Measurements from ENCODE around the gene RADIL. TPM values are rescaled to one million over a fixed set of nuclear protein-coding genes. Genes with fewer than 3 reads are reported as not detected.

RADIL gene
- total RNA-seq, 1 experiment from 2014 or later, result 5.0 TPM

DNA sequence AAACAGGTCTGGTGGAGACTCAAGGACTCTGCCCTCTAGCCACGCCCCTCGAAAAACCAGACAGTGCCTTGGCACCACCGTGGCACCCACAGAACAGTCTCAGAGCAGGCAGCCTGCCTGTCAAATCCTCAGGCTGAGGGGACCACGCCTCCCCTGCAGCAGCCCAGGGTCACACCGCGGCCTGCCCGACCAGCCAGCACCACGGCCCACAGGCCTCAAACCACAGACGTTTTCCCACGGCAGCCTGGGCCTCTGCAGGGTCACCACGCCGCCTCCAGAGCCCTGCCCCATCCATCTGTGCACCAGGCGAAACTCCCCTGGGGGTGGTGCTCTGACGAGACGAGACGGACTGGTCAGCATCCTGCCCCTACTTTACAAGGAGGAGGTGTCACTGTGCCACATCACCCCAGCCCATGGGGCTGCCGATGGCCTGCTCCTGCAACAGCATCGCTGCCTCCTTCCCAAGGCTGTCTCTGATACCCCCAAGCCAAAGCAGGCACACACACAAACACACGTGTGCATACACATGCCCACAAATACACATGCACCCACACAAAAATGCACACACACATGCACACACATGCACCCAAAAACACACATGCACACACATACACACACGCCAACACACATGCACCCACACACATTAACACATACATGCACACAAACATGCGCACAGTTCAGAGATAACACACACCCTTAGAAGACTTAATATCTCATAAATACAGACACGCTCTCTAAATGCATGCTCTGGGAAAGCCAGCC, 46.3 kb downstream of the RADIL start:
- CTCF ChIA-PET, result no interaction called here
- no peak for DNase-seq (ENCODE audit: low spot score)
- Histone ChIP-seq H3K27ac (ENCODE audit: low read depth, low read length, poor library complexity, severe bottlenecking) (no peak overlapping the region), H3K4me3 (ENCODE audit: low read depth, low read length, poor library complexity, severe bottlenecking) (no peak overlapping the region), H3K9me3 (ENCODE audit: low read depth, low read length, poor library complexity, severe bottlenecking) (no peaks in the 10 kb centered on the region), H3K4me1 (ENCODE audit: insufficient read depth, low read length, poor library complexity, severe bottlenecking) (no peaks in the 10 kb centered on the region), H3K27me3 (replicated peaks; ENCODE audit: insufficient read depth, low read depth, low read length, poor library complexity) (no peaks in the 10 kb centered on the region), H3K36me3 (ENCODE audit: insufficient read depth, low read length, poor library complexity, severe bottlenecking) (no peaks in the 10 kb centered on the region)
- TF ChIP-seq EZH2 (IDR thresholded peaks at IDR 0.05; ENCODE audit: borderline replicate concordance, low read depth, low read length, poor library complexity, severe bottlenecking), result no peak
- TF ChIP-seq, protein P1, sequence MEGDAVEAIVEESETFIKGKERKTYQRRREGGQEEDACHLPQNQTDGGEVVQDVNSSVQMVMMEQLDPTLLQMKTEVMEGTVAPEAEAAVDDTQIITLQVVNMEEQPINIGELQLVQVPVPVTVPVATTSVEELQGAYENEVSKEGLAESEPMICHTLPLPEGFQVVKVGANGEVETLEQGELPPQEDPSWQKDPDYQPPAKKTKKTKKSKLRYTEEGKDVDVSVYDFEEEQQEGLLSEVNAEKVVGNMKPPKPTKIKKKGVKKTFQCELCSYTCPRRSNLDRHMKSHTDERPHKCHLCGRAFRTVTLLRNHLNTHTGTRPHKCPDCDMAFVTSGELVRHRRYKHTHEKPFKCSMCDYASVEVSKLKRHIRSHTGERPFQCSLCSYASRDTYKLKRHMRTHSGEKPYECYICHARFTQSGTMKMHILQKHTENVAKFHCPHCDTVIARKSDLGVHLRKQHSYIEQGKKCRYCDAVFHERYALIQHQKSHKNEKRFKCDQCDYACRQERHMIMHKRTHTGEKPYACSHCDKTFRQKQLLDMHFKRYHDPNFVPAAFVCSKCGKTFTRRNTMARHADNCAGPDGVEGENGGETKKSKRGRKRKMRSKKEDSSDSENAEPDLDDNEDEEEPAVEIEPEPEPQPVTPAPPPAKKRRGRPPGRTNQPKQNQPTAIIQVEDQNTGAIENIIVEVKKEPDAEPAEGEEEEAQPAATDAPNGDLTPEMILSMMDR (conservative IDR thresholded peaks at IDR 0.05; ENCODE audit: low read depth, low read length), result no peak
- no TSS peak for BruUV-seq (replicated peaks)
- POLR2A ChIA-PET (ENCODE audit: low non-redundant PET), result no interaction called here
- intact Hi-C loops (cut with micrococcal nuclease; ENCODE audit: unreplicated experiment), result no loop called here

DNA sequence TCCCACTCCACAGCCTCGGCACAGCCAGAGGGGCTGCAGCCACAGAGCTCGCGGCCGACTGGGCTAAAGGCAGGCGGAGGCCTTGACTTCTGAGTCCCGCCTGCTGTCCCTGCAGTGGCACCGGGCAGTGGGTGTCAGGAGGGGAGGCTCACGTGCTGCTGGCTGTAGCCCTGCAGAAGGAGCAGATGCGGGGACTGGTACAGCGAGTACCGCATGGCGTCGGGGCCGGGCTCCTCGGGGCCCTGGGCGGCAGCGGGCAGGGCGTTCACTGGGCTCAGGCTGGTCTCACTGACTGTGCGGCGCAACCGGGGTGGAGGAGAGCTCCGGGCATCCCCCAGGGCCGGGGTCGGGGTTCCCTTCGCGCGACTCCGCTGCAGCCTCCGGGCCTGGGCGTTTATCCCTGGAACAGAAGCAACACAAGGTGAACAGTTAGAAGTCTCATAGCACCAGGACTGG, 47.3 kb downstream of the RADIL start:
- TF ChIP-seq, protein P1 (conservative IDR thresholded peaks at IDR 0.05; ENCODE audit: low read depth, low read length), result no peak
- no peak for TF ChIP-seq EZH2 (IDR thresholded peaks at IDR 0.05; ENCODE audit: borderline replicate concordance, low read depth, low read length, poor library complexity, severe bottlenecking)
- ChIA-PET CTCF (no interaction called here), POLR2A (ENCODE audit: low non-redundant PET) (no interaction called here)
- Histone ChIP-seq H3K27ac (ENCODE audit: low read depth, low read length, poor library complexity, severe bottlenecking) (no peak overlapping the region), H3K36me3 (ENCODE audit: insufficient read depth, low read length, poor library complexity, severe bottlenecking) (no peaks in the 10 kb centered on the region), H3K4me1 (ENCODE audit: insufficient read depth, low read length, poor library complexity, severe bottlenecking) (no peaks in the 10 kb centered on the region), H3K27me3 (replicated peaks; ENCODE audit: insufficient read depth, low read depth, low read length, poor library complexity) (no peaks in the 10 kb centered on the region), H3K9me3 (ENCODE audit: low read depth, low read length, poor library complexity, severe bottlenecking) (no peaks in the 10 kb centered on the region), H3K4me3 (ENCODE audit: low read depth, low read length, poor library complexity, severe bottlenecking) (no peak overlapping the region)
- intact Hi-C loops (cut with micrococcal nuclease; ENCODE audit: unreplicated experiment), result no loop called here
- DNase-seq (ENCODE audit: low spot score), result no peak
- no TSS peak for BruUV-seq (replicated peaks)

DNA sequence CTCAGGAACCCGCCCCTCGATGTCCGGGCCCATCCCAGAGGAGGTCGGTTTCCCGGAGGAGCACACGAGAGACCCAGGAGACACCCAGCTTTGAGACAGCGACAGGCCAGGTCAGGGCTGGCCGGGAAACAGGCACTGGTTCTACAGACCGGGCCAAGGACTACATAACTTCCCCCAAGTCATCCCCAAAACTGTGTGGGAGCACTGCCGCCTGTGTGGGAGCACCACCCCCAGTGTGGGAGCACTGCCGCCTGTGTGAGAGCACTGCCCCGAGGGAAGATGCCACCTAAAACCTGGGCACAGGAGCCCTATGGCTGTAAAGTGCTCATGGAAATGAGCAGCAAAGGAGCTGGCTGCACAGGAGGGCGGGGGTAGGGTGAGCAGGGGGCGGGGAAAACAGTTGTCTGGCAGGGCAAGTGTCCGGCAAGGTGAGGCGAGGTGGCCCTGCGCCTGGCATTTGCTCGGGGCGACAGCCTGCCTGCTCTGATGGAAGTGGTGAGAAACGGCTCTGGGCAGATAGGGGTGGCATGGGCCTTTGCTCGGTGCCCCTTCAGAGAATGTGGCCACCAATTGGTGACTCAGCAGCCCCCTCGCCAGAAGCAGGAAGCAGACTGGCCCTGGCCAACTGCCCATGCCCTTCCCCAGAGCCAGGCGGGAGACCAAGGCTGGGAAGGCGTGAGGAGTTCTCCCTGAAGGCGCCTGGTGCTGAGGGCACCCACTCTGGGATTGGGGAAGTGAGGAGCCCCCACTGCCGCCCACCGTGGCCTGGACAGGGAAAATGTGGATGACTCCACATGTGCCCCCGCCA, 47.9 kb downstream of the RADIL start:
- intact Hi-C loops (cut with micrococcal nuclease; ENCODE audit: unreplicated experiment), result no loop called here
- no peak overlapping the region for H3K27ac ChIP-seq (ENCODE audit: low read depth, low read length, poor library complexity, severe bottlenecking)
- POLR2A ChIA-PET (ENCODE audit: low non-redundant PET), result no interaction called here
- no peak for DNase-seq (ENCODE audit: low spot score)
- no peak overlapping the region for H3K4me3 ChIP-seq (ENCODE audit: low read depth, low read length, poor library complexity, severe bottlenecking)
- H3K27me3 ChIP-seq (replicated peaks; ENCODE audit: insufficient read depth, low read depth, low read length, poor library complexity), result no peaks in the 10 kb centered on the region
- no peak for TF ChIP-seq EZH2 (IDR thresholded peaks at IDR 0.05; ENCODE audit: borderline replicate concordance, low read depth, low read length, poor library complexity, severe bottlenecking)
- TF ChIP-seq, protein P1 (conservative IDR thresholded peaks at IDR 0.05; ENCODE audit: low read depth, low read length), result no peak
- CTCF ChIA-PET, result no interaction called here
- no peaks in the 10 kb centered on the region for H3K4me1 ChIP-seq (ENCODE audit: insufficient read depth, low read length, poor library complexity, severe bottlenecking)
- no peaks in the 10 kb centered on the region for H3K36me3 ChIP-seq (ENCODE audit: insufficient read depth, low read length, poor library complexity, severe bottlenecking)
- BruUV-seq (replicated peaks), result no TSS peak
- H3K9me3 ChIP-seq (ENCODE audit: low read depth, low read length, poor library complexity, severe bottlenecking), result no peaks in the 10 kb centered on the region
